Measurements from ENCODE around the gene KCNC1. TPM values are rescaled to one million over a fixed set of nuclear protein-coding genes. Genes with fewer than 3 reads are reported as not detected.
A peak's percentile ranks its signal among the peaks of the same experiment; 100 is the strongest.

KCNC1 gene
- total RNA-seq, 1 donor from 2014 or later, result not detected

DNA sequence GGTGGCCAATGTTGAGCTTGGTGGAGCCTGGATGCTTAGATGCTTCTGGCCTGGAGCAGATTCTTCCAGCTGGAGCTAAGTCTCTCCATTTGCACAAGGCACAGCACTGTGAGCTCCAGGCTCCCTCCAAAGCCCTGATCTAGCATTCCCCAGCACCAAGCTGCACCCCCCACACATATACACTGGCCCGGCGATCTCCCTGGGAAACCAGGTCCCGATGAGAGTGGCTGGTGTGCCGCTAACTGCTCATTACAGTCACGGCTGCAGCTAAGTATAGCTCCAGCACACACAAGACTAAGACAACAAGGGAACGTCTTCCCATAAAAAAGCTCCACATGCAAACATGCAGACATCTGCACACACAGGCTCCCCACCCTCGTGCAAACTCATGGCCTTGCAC lies 17.6 kb downstream of the KCNC1 start:
- no peak for DNase-seq (ENCODE audit: low read depth in 2 of 2)

- DNase-seq (ENCODE audit: low read depth in 2 of 2), result no peak
These were observed 18.6 kb downstream of the KCNC1 start for GRCh38 chr11:17753153-17753552.

GRCh38 chr11:17753641-17754040 lies 19.1 kb downstream of the KCNC1 start:
- no peak for DNase-seq (ENCODE audit: low read depth in 2 of 2)

DNA sequence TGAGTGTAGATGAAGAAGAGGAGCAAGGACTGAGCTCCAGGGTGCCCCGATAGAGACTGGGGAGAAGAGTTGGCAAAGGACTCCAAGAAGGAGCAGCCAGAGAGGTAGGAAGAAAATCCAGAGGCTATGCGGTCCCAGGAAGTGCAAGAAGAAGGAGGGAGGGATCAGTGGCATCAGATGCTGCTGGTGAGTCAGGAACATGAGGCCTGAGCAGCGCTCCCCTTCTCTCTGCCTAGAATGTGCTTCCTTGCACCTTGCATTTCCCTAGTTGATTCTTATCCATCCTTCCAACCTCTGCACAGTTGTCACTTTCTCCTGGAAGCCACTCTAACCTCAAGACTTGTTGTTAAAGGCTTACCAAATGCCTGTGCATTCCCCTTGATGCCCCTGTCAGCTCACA lies 21.3 kb downstream of the KCNC1 start:
- no peak for DNase-seq (ENCODE audit: low read depth in 2 of 2)

GRCh38 chr11:17760102-17761029 lies 25.8 kb downstream of the KCNC1 start:
- peak; percentile 38 to 69 for DNase-seq (ENCODE audit: low read depth in 2 of 2)

GRCh38 chr11:17762309-17762974 lies 27.9 kb downstream of the KCNC1 start:
- no peak for DNase-seq (ENCODE audit: low read depth in 2 of 2)

GRCh38 chr11:17763244-17763643 lies 28.7 kb downstream of the KCNC1 start:
- no peak for DNase-seq (ENCODE audit: low read depth in 2 of 2)

DNA sequence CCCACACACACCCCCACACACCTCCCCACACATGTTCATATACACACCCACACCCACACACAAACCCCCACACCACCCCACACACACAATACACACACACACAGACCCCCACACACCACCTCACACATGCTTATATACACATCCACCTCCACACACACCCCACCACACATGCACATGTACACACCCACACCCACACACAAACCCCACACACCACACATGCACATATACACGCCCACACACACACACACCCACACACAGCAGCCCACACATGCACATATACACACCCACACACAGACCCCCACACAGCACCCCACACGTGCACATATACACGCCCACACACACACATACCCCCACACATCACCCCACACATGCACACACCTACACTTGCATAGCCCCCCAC lies 29.1 kb downstream of the KCNC1 start:
- no peak for DNase-seq (ENCODE audit: low read depth in 2 of 2)

DNA sequence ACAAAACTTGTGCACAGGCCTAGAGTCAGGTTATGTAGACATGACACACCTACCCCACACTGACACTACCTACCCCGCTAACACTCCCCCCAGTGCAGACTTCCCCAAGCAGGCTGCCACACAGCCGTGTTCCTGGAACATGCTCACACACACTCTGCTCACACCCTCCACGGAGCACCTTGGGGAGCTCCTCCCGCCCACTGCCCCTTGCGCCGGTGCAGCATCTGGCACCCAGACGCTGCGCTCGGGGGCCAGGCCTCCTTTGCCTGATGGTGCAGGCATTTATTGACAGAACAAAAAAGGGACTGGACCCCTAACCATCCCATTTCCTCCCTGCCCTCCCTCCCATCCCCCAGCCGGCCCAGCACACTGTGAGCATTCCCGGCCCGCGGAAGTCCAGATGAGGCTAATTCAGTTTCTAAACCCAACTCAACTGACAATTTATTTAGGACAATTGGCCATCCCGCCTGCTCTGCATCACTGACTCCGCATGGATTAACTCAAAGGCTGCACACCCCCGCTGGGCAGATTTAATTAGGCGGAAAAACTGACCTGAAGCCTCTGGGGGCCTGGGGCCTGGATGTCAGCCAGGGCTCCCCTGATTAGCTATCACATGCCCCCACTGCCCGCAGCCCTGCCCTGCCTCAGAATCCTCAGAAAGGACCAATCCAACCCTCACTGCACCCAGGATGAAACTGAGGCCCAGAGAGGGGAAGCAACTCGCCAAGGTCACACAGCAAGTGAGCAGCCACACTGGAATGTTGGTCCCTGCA lies 30.1 kb downstream of the KCNC1 start:
- no peak for DNase-seq (ENCODE audit: low read depth in 2 of 2)

- no peak for DNase-seq (ENCODE audit: low read depth in 2 of 2)
These were observed 30.9 kb downstream of the KCNC1 start for GRCh38 chr11:17765356-17766072.

GRCh38 chr11:17766073-17766359 lies 31.4 kb downstream of the KCNC1 start:
- DNase-seq (ENCODE audit: low read depth in 2 of 2), result no peak

DNA sequence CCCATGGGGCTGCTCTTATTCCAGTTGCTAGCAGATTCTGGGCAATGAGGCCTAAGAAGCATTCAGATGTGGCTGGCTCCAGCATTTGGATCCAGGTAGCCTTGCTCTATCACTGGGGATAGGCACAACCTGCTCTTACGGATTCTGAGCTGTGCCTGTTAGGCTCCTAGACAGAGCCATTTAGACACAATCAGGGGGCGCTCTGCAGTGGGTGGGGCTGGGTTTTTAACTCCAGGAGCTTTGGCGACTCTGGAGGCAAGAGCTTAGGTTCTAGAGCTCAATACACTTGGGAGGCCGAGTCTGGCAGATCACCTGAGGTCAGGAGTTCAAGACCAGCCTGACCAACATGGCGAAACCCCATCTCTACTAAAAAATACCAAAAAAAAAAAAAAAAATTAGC lies 32.0 kb downstream of the KCNC1 start:
- no peak for DNase-seq (ENCODE audit: low read depth in 2 of 2)

DNA sequence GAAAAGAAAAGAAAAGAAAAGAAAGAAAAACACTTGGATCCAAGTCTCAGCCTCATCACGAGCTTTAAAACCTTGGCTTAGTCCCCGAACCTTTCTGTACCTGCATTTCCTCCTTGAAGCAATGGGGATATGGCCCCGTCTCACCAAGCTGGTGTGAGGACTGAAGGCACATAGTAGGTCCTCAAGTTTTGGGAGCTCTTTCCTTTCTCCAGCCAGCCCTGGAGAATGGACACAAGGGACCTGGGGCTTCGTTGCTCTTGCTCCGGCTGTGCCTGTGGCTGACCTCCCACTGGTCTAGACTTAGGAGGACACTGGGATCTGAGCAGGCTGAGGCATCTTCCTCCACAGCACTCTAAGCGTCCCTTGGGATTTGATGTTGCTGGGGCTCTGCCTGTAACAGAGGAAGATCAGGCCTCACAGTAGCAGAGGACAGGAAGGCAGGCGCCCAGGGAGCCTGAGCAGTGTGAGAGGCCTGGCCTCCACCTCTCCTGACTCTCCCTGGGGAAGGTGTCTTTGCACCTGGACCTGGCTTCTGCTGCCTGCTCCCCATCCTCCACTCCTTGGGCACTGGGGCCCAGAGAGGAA lies 32.8 kb downstream of the KCNC1 start:
- no peak for DNase-seq (ENCODE audit: low read depth in 2 of 2)

- no peak for DNase-seq (ENCODE audit: low read depth in 2 of 2)
These were observed 33.3 kb downstream of the KCNC1 start for GRCh38 chr11:17767914-17768313.

DNA sequence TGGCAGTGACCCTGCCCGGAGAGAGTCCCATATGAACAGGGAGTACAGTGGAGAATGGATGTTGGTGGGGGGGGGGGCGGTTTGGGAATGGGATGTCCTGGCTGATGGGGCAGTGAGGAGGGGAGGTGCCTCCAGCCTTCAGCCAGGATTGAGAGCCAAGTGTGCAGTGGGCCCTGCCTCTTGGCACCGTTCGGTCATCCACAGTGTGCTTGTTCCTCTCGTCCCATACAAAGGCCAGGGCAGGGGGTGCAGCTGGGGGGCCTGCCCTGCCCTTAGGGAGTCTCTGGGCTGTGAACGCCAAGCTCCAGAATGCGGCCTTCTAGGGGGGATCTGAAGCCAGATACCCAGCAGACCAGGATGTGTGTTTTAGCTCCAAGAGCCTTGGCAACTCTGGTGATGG lies 34.0 kb downstream of the KCNC1 start:
- no peak for DNase-seq (ENCODE audit: low read depth in 2 of 2)

GRCh38 chr11:17769218-17769617 lies 34.6 kb downstream of the KCNC1 start:
- DNase-seq (ENCODE audit: low read depth in 2 of 2), result no peak

DNA sequence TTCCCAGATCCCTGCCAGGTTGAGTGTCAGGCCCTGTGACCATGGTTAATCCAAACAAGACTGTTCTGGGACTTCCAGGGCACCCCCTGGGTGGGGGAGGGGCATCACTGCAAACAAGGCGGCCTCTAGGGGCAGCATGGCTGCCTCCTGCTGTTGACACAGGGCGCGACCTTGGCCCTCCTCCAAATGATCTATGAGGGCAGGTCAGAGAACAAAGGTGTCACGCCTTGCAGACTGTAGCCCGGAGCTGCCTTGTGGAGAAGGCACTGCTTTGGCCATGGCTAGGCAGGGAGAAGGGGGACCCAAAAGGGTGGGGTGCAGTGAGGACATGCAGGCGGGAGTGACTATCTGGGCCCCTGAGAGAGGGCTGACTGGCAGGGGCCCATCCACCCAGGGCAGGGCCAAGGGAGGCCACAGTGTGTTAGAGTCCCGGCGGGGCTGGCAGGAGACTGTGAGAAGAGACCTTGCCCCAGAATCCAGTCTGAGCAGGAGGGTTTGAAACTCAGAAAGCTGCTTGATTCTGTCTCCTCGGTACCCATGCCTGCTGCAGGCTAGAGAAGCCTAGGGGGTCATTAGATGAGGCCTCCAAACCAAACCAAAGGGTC lies 35.6 kb downstream of the KCNC1 start:
- no peak for DNase-seq (ENCODE audit: low read depth in 2 of 2)

- no peak for DNase-seq (ENCODE audit: low read depth in 2 of 2)
These were observed 36.3 kb downstream of the KCNC1 start for GRCh38 chr11:17770917-17771316.

DNA sequence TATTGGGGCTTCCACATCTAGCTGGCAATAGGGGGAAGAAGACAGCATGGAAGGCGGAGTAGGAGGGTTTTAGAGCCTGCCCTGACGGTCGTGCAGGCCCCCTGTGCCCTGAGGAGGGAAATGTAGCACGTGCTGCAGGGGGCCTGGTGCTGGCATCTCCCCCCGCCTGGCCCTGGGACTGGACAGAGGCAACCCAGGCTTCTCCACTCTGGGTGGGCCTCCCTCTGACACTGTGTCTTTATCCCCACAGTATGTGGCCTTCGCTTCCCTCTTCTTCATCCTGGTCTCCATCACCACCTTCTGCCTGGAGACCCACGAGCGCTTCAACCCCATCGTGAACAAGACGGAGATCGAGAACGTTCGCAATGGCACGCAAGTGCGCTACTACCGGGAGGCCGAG lies 36.8 kb downstream of the KCNC1 start:
- DNase-seq (ENCODE audit: low read depth in 2 of 2), result no peak

- DNase-seq (ENCODE audit: low read depth in 2 of 2), result no peak
These were observed 37.3 kb downstream of the KCNC1 start for GRCh38 chr11:17771841-17772401.

Data from dermis microvascular lymphatic vessel endothelial cell (primary cell).